Ureter (tissue), 1 donor: ENCODE measurements around the gene ZBTB38. TPM values are rescaled to one million over a fixed set of nuclear protein-coding genes. Genes with fewer than 3 reads are reported as not detected.

Experiments
- DNase-seq: peaks from one replicate; pipeline ENCODE4 v3.0.0-alpha.2; 2020; ENCODE audit warnings: low spot score
- total RNA-seq: library from RNA; stranded (reverse); gene quantifications from one replicate; pipeline ENCODE4 v1.2.4, GENCODE V29; 2023
- donor health status: DM: yes; HTN: yes; CAD: no.

Gene ZBTB38
- total RNA-seq, 1 donor from 2014 or later = 121 TPM

- DNase-seq = no peak
Measured at GRCh38 chr3:141405025-141405424, 36.7 kb downstream of the ZBTB38 start.

- no peak for DNase-seq
Measured at GRCh38 chr3:141405591-141405990, 37.3 kb downstream of the ZBTB38 start.

GRCh38 chr3:141406265-141406664 is 38.0 kb downstream of the ZBTB38 start:
- DNase-seq = no peak

- no peak for DNase-seq
Measured at GRCh38 chr3:141407047-141407446, 38.7 kb downstream of the ZBTB38 start.

GRCh38 chr3:141407825-141408224 is 39.5 kb downstream of the ZBTB38 start:
- no peak for DNase-seq

GRCh38 chr3:141408596-141408995 is 40.3 kb downstream of the ZBTB38 start:
- no peak for DNase-seq

- no peak for DNase-seq
Measured at GRCh38 chr3:141409940-141410241, 41.6 kb downstream of the ZBTB38 start.

- DNase-seq = no peak
Measured at GRCh38 chr3:141410408-141410807, 42.1 kb downstream of the ZBTB38 start.

- DNase-seq = no peak
Measured at GRCh38 chr3:141410846-141411245, 42.5 kb downstream of the ZBTB38 start.

GRCh38 chr3:141411251-141411771 is 43.0 kb downstream of the ZBTB38 start:
- peak; percentile 45 for DNase-seq

- peak; percentile 61 for DNase-seq
Measured at GRCh38 chr3:141412087-141412935, 44.0 kb downstream of the ZBTB38 start.

GRCh38 chr3:141412936-141413354 is 44.6 kb downstream of the ZBTB38 start:
- DNase-seq = peak; percentile 90

GRCh38 chr3:141413391-141413790 is 45.1 kb downstream of the ZBTB38 start:
- DNase-seq = no peak

- no peak for DNase-seq
Measured at GRCh38 chr3:141413801-141414689, 45.7 kb downstream of the ZBTB38 start.

- no peak for DNase-seq
Measured at GRCh38 chr3:141414800-141415462, 46.6 kb downstream of the ZBTB38 start.

GRCh38 chr3:141415953-141416352 is 47.6 kb downstream of the ZBTB38 start:
- no peak for DNase-seq

Other genes with a start within 250 kb of the ZBTB38 start
- gene PXYLP1, start 136.7 kb upstream of the ZBTB38 start, total RNA-seq = 26.3 TPM
- 34.2 TPM for gene RASA2, start 118.5 kb downstream of the ZBTB38 start, total RNA-seq